Neural progenitor cell (in vitro differentiated cells): ENCODE results near the gene SAXO2. TPM values are rescaled to one million over a fixed set of nuclear protein-coding genes. Genes with fewer than 3 reads are reported as not detected.
"Not testable (repeated sequence)": the region's sequence is repeated elsewhere in the genome, so short reads cannot be mapped to it uniquely, and the experiment has no call there.

Source experiments
- DNase-seq: peaks from one replicate; pipeline ENCODE4 v3.0.0-alpha.2; 2016; ENCODE audit warnings: low spot score
- H2AFZ ChIP-seq: fragments of 200-600 bp; sonication (generic); replicated peaks from 2 replicates; pipeline ENCODE4 v1.6.1; 2016; ENCODE audit warnings: antibody characterized with exemption
- H3F3A ChIP-seq: fragments of 200-600 bp; sonication (generic); 2 replicates; pipeline ENCODE4 v1.6.1; 2016; ENCODE audit warnings: antibody characterized with exemption, low read depth
- H3K27ac ChIP-seq: fragments of 200-600 bp; sonication (generic); 2 replicates; pipeline ENCODE4 v1.5.1; 2016; ENCODE audit warnings: mild to moderate bottlenecking
- H3K27me3 ChIP-seq: fragments of 200-600 bp; sonication (generic); 2 replicates; pipeline ENCODE4 v1.6.1; 2016; ENCODE audit warnings: mild to moderate bottlenecking, moderate library complexity
- H3K36me3 ChIP-seq: fragments of 200-600 bp; sonication (generic); 2 replicates; pipeline ENCODE4 v1.5.1; 2016
- H3K4me1 ChIP-seq: fragments of 200-600 bp; sonication (generic); 2 replicates; pipeline ENCODE4 v1.6.1; 2016; ENCODE audit warnings: mixed run types
- H3K4me2 ChIP-seq: fragments of 200-600 bp; sonication (generic); 2 replicates; pipeline ENCODE4 v1.6.1; 2016
- H3K4me3 ChIP-seq: fragments of 200-600 bp; sonication (generic); 2 replicates; pipeline ENCODE4 v1.5.1; 2016
- H3K79me2 ChIP-seq: fragments of 200-600 bp; sonication (generic); 2 replicates; pipeline ENCODE4 v1.6.1; 2016; ENCODE audit warnings: low read depth
- H3K9ac ChIP-seq: fragments of 200-600 bp; sonication (generic); 2 replicates; pipeline ENCODE4 v1.6.1; 2016
- H3K9me3 ChIP-seq: fragments of 200-600 bp; sonication (generic); 2 replicates; pipeline ENCODE4 v1.5.1; 2016; ENCODE audit warnings: low read depth
- H4K20me1 ChIP-seq: fragments of 200-600 bp; sonication (generic); 2 replicates; pipeline ENCODE4 v1.6.1; 2016; ENCODE audit warnings: low read depth
- H3K27ac Mint-ChIP-seq: 3 replicates; pipeline ENCODE4 v1.8.0; 2021; ENCODE audit warnings: mixed read lengths
- H3K27me3 Mint-ChIP-seq: 2 replicates; pipeline ENCODE4 v1.8.0; 2022; ENCODE audit warnings: low read depth, mild to moderate bottlenecking, inconsistent platforms, moderate library complexity, mixed read lengths; ENCODE audit not compliant: insufficient read depth
- H3K36me3 Mint-ChIP-seq: 3 replicates; pipeline ENCODE4 v1.8.0; 2021; ENCODE audit warnings: mixed read lengths
- H3K4me1 Mint-ChIP-seq: 3 replicates; pipeline ENCODE4 v1.8.0; 2021; ENCODE audit warnings: mixed read lengths
- H3K4me3 Mint-ChIP-seq: 3 replicates; pipeline ENCODE4 v1.8.0; 2021; ENCODE audit warnings: mild to moderate bottlenecking, moderate library complexity, mixed read lengths
- H3K9me3 Mint-ChIP-seq: 3 replicates; pipeline ENCODE4 v1.8.0; 2020; ENCODE audit warnings: mixed read lengths
- EZH2 ChIP-seq: fragments of 200-600 bp; sonication (generic); IDR thresholded peaks from 2 replicates; pipeline ENCODE4 v1.6.1; 2017; ENCODE audit warnings: antibody characterized with exemption, mild to moderate bottlenecking, moderate library complexity
- EZH2phosphoT487 ChIP-seq: fragments of 200-600 bp; sonication (generic); IDR thresholded peaks from 2 replicates; pipeline ENCODE4 v1.6.1; 2017; ENCODE audit warnings: antibody characterized with exemption
- total RNA-seq: library from RNA; depleted of rRNA; stranded (reverse); fragments of >200 nt; gene quantifications from 2 replicates; pipeline ENCODE4 v1.2.3, GENCODE V29; 2015; ENCODE audit warnings: low replicate concordance
- TF ChIP-seq, protein P1 (sequence below): fragments of 200-600 bp; sonication (generic); IDR thresholded peaks from 2 replicates; pipeline ENCODE4 v1.5.1; 2017; ENCODE audit warnings: antibody characterized with exemption, mild to moderate bottlenecking

SAXO2 gene
- total RNA-seq, 1 donor from 2014 or later: 0.06 TPM

DNA sequence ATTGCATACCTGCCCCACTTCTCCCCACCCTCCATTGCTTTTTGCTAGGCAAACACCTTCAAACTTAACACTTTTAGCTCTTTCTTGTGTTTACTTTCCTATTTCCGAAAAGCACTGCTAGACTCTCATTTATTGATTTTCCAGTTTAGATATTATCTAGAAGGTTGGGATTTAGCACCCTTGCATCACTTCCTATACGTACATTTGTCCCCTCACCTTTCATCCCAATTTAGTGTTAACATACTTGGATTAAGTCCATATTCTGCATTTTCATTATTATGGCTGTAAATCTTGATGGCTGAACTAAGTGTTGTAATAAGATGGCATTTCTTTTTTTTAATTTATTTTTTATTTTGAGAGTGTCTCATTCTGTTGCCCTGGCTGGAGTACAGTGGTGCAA, 47.2 kb downstream of the SAXO2 start:
- Histone ChIP-seq H3K9ac (no peak overlapping the region), H3K27ac (no peak overlapping the region), H3K4me2 (no peak overlapping the region), H3K36me3 (no peaks in the 10 kb centered on the region), H4K20me1 (no peaks in the 10 kb centered on the region), H3F3A (no peaks in the 10 kb centered on the region), H3K9me3 (no peaks in the 10 kb centered on the region), H2AFZ (no peak overlapping the region), H3K4me1 (no peaks in the 10 kb centered on the region), H3K4me3 (no peak overlapping the region), H3K27me3 (no peaks in the 10 kb centered on the region), H3K79me2 (no peaks in the 10 kb centered on the region)
- Mint-ChIP-seq H3K9me3 (peaks cover 16% of the 10 kb centered on the region), H3K4me3 (no peak overlapping the region), H3K36me3 (no peaks in the 10 kb centered on the region), H3K27me3 (peaks cover 8% of the 10 kb centered on the region), H3K4me1 (no peaks in the 10 kb centered on the region), H3K27ac (no peak overlapping the region)
- TF ChIP-seq, protein P1, sequence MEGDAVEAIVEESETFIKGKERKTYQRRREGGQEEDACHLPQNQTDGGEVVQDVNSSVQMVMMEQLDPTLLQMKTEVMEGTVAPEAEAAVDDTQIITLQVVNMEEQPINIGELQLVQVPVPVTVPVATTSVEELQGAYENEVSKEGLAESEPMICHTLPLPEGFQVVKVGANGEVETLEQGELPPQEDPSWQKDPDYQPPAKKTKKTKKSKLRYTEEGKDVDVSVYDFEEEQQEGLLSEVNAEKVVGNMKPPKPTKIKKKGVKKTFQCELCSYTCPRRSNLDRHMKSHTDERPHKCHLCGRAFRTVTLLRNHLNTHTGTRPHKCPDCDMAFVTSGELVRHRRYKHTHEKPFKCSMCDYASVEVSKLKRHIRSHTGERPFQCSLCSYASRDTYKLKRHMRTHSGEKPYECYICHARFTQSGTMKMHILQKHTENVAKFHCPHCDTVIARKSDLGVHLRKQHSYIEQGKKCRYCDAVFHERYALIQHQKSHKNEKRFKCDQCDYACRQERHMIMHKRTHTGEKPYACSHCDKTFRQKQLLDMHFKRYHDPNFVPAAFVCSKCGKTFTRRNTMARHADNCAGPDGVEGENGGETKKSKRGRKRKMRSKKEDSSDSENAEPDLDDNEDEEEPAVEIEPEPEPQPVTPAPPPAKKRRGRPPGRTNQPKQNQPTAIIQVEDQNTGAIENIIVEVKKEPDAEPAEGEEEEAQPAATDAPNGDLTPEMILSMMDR: no peak
- TF ChIP-seq EZH2phosphoT487 (no peak), EZH2 (no peak)
- no peak for DNase-seq

DNA sequence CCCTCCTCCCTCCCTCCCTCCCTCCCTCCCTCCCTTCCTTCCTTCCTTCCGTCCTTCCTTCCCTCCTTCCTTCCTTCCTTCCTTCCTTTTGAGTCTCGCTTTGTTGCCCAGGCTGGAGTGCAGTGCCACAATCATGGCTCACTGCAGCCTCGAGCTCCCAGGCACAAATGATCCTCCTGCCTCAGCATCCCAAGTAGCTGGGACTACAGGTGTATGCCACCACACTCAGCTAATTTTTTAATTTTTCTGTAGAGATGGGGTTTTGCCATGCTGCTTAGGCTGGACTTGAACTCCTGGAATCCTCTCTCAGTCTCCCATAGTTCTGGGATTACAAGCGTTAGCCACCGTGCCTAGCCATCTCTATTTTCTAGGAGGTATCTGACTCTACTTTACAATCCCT, 48.7 kb downstream of the SAXO2 start:
- not testable (repeated sequence) for H3K4me3 ChIP-seq, H3K27ac Mint-ChIP-seq, H3K27ac ChIP-seq, H3K4me1 Mint-ChIP-seq, H3K4me2 ChIP-seq, H3K27me3 ChIP-seq, H3K4me1 ChIP-seq, H3K9ac ChIP-seq, H3K36me3 ChIP-seq, DNase-seq, H4K20me1 ChIP-seq, H3K4me3 Mint-ChIP-seq, H3K9me3 ChIP-seq, H3F3A ChIP-seq, H3K27me3 Mint-ChIP-seq, H3K36me3 Mint-ChIP-seq, H3K79me2 ChIP-seq, H2AFZ ChIP-seq
- H3K9me3 Mint-ChIP-seq: peaks cover 16% of the 10 kb centered on the region

GRCh38 chr15:82312586-82313349, 50.1 kb downstream of the SAXO2 start:
- Mint-ChIP-seq H3K4me3 (no peak overlapping the region), H3K9me3 (peaks cover 16% of the 10 kb centered on the region), H3K36me3 (no peaks in the 10 kb centered on the region), H3K4me1 (no peaks in the 10 kb centered on the region), H3K27ac (no peak overlapping the region), H3K27me3 (peaks cover 4% of the 10 kb centered on the region)
- Histone ChIP-seq H3K4me1 (no peaks in the 10 kb centered on the region), H3K9ac (no peak overlapping the region), H3K4me3 (no peak overlapping the region), H2AFZ (no peak overlapping the region), H3K36me3 (no peaks in the 10 kb centered on the region), H3K27me3 (no peaks in the 10 kb centered on the region), H3K27ac (no peak overlapping the region), H3K9me3 (no peaks in the 10 kb centered on the region), H3F3A (no peaks in the 10 kb centered on the region), H3K79me2 (no peaks in the 10 kb centered on the region), H3K4me2 (no peak overlapping the region), H4K20me1 (no peaks in the 10 kb centered on the region)
- no peak for DNase-seq
- no peak for TF ChIP-seq EZH2
- TF ChIP-seq, protein P1: no peak
- no peak for TF ChIP-seq EZH2phosphoT487

GRCh38 chr15:82313446-82313845, 50.8 kb downstream of the SAXO2 start:
- Histone ChIP-seq H3F3A (no peaks in the 10 kb centered on the region), H3K79me2 (no peaks in the 10 kb centered on the region), H3K9me3 (no peaks in the 10 kb centered on the region), H2AFZ (no peak overlapping the region), H3K36me3 (no peaks in the 10 kb centered on the region), H3K27me3 (no peaks in the 10 kb centered on the region), H3K27ac (no peak overlapping the region), H3K4me1 (no peaks in the 10 kb centered on the region), H3K4me3 (no peak overlapping the region), H3K4me2 (no peak overlapping the region), H3K9ac (no peak overlapping the region), H4K20me1 (no peaks in the 10 kb centered on the region)
- Mint-ChIP-seq H3K4me1 (no peaks in the 10 kb centered on the region), H3K4me3 (no peak overlapping the region), H3K9me3 (peaks cover 16% of the 10 kb centered on the region), H3K27ac (no peak overlapping the region), H3K27me3 (peaks cover 4% of the 10 kb centered on the region), H3K36me3 (no peaks in the 10 kb centered on the region)
- TF ChIP-seq EZH2phosphoT487 (no peak), EZH2 (no peak)
- TF ChIP-seq, protein P1: no peak
- no peak for DNase-seq

GRCh38 chr15:82313951-82314768, 51.5 kb downstream of the SAXO2 start:
- not testable (repeated sequence) for H3K4me3 ChIP-seq

More at GRCh38 chr15:82313951-82314768, 51.5 kb downstream of the SAXO2 start:
- H3K27me3 ChIP-seq, H3K9ac ChIP-seq, H3K9me3 ChIP-seq, H3K4me3 Mint-ChIP-seq, H3K4me2 ChIP-seq, H3K27ac ChIP-seq, H3K27ac Mint-ChIP-seq, H3K4me1 Mint-ChIP-seq, DNase-seq, H3K36me3 Mint-ChIP-seq, H3K79me2 ChIP-seq, H4K20me1 ChIP-seq, H3K4me1 ChIP-seq, H3F3A ChIP-seq, H3K27me3 Mint-ChIP-seq, H3K36me3 ChIP-seq, H2AFZ ChIP-seq: not testable (repeated sequence)
- peaks cover 16% of the 10 kb centered on the region for H3K9me3 Mint-ChIP-seq
